OCI-LY1 (cell line): ENCODE data around the gene SPACA4.

ENCODE experiments used
- H2AFZ ChIP-seq: fragments of 200-600 bp; sonication (generic), shearing (Covaris generic); 2 replicates; pipeline ENCODE4 v1.6.0; 2014; ENCODE audit warnings: antibody characterized with exemption, mild to moderate bottlenecking, low read length
- H3F3A ChIP-seq: fragments of 200-600 bp; sonication (generic), shearing (Covaris generic); 2 replicates; pipeline ENCODE4 v1.6.0; 2014; ENCODE audit warnings: mild to moderate bottlenecking, antibody characterized with exemption, low read length, moderate library complexity; ENCODE audit not compliant: insufficient read depth
- H3K27ac ChIP-seq: fragments of 200-600 bp; sonication (generic); 2 replicates; pipeline ENCODE4 v1.5.1; 2014; ENCODE audit warnings: low read length, mixed run types, mild to moderate bottlenecking, low read depth; ENCODE audit not compliant: poor library complexity, severe bottlenecking
- H3K27me3 ChIP-seq: fragments of 200-600 bp; sonication (generic); 2 replicates; pipeline ENCODE4 v1.6.0; 2014; ENCODE audit warnings: antibody characterized with exemption, mild to moderate bottlenecking, low read length, moderate library complexity; ENCODE audit not compliant: insufficient read depth
- H3K36me3 ChIP-seq: fragments of 200-600 bp; sonication (generic); 2 replicates; pipeline ENCODE4 v1.6.1; 2014; ENCODE audit warnings: mild to moderate bottlenecking, antibody characterized with exemption, low read length, moderate library complexity, mixed read lengths; ENCODE audit not compliant: insufficient read depth
- H3K4me1 ChIP-seq: fragments of 200-600 bp; sonication (generic); 2 replicates; pipeline ENCODE4 v1.5.1; 2014; ENCODE audit warnings: mild to moderate bottlenecking, low read length, moderate library complexity; ENCODE audit not compliant: insufficient read depth, severe bottlenecking
- H3K4me2 ChIP-seq: fragments of 200-600 bp; sonication (generic), shearing (Covaris generic); 2 replicates; pipeline ENCODE4 v1.6.1; 2014; ENCODE audit warnings: low read length
- H3K4me3 ChIP-seq: fragments of 200-600 bp; sonication (generic); 2 replicates; pipeline ENCODE4 v1.5.1; 2014; ENCODE audit warnings: low read length, low read depth, mild to moderate bottlenecking, mixed read lengths; ENCODE audit not compliant: poor library complexity, severe bottlenecking
- H3K79me2 ChIP-seq: fragments of 200-600 bp; shearing (Covaris generic); 2 replicates; pipeline ENCODE4 v1.6.1; 2016; ENCODE audit warnings: mixed run types, low read length, mixed read lengths; ENCODE audit not compliant: insufficient read depth
- H3K9ac ChIP-seq: fragments of 200-600 bp; sonication (generic), shearing (Covaris generic); 2 replicates; pipeline ENCODE4 v1.6.1; 2014; ENCODE audit warnings: mild to moderate bottlenecking, low read length, mixed read lengths
- H3K9me2 ChIP-seq: fragments of 200-600 bp; sonication (generic), shearing (Covaris generic); 2 replicates; pipeline ENCODE4 v1.6.1; 2014; ENCODE audit warnings: low read depth, mild to moderate bottlenecking, low read length, mixed read lengths
- H3K9me3 ChIP-seq: fragments of 200-600 bp; shearing (Covaris generic); 2 replicates; pipeline ENCODE4 v1.6.1; 2014; ENCODE audit warnings: low read length, mixed read lengths
- H4K20me1 ChIP-seq: fragments of 200-600 bp; sonication (generic), shearing (Covaris generic); 2 replicates; pipeline ENCODE4 v1.6.0; 2016; ENCODE audit warnings: mild to moderate bottlenecking, low read length; ENCODE audit not compliant: insufficient read depth
- EZH2 ChIP-seq: fragments of 200-600 bp; sonication (generic), shearing (Covaris generic); IDR thresholded peaks from 2 replicates; pipeline ENCODE4 v1.8.0; 2017; ENCODE audit warnings: borderline replicate concordance, mixed run types, mild to moderate bottlenecking, antibody characterized with exemption, low read length, moderate library complexity, mixed read lengths
- TF ChIP-seq, protein P1 (sequence below): fragments of 200-600 bp; sonication (generic), shearing (Covaris generic); IDR thresholded peaks from 2 replicates; pipeline ENCODE4 v1.5.1; 2017; ENCODE audit warnings: mild to moderate bottlenecking, antibody characterized with exemption, low read length, moderate library complexity, mixed read lengths

Gene SPACA4

DNA sequence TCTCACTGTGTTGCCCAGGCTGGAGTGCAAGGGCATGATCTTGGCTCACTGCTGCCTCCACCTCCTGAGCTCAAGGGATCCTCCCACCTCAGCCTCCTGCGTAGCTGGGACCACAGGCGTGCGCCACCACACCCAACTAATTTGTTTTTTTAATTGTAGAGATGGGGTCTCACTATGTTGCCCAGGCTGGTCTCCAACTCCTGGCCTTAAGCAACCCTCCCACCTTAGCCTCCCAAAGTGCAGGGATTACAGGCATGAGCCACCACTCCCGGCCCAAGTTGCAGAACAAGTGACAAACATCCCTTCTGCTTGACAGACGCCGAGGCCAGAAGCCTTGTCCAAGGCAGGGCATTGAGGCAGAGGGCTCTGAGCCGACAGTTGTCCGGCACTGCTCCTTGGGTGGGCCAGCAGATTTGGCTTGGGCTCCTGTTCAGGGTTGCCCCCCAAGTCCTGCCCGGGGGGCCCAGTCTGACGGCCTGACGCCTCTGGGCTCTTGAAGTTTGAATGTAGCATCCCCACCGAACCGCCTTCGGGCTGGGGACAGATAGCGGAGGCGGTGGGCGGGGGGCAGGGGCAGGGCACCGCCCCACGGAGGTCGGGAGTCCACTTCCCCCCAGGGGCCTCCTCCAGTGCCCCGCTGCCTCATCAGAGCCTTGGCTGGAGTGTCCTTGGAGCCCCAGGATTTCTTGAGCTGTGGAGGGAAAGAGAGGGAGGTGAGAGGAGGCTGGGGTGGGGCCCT, 5.7 kb upstream of the SPACA4 start:
- no peaks in the 10 kb centered on the region for H3K9me2 ChIP-seq
- H3K9me3 ChIP-seq = no peaks in the 10 kb centered on the region
- H3K27me3 ChIP-seq = peaks cover 4% of the 10 kb centered on the region; the same call in 1 of the 2 replicates
- H4K20me1 ChIP-seq = no peaks in the 10 kb centered on the region
- H2AFZ ChIP-seq = no peak overlapping the region
- no peak overlapping the region for H3K27ac ChIP-seq
- TF ChIP-seq, protein P1, sequence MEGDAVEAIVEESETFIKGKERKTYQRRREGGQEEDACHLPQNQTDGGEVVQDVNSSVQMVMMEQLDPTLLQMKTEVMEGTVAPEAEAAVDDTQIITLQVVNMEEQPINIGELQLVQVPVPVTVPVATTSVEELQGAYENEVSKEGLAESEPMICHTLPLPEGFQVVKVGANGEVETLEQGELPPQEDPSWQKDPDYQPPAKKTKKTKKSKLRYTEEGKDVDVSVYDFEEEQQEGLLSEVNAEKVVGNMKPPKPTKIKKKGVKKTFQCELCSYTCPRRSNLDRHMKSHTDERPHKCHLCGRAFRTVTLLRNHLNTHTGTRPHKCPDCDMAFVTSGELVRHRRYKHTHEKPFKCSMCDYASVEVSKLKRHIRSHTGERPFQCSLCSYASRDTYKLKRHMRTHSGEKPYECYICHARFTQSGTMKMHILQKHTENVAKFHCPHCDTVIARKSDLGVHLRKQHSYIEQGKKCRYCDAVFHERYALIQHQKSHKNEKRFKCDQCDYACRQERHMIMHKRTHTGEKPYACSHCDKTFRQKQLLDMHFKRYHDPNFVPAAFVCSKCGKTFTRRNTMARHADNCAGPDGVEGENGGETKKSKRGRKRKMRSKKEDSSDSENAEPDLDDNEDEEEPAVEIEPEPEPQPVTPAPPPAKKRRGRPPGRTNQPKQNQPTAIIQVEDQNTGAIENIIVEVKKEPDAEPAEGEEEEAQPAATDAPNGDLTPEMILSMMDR = no peak
- TF ChIP-seq EZH2 = no peak
- H3K4me2 ChIP-seq = no peak overlapping the region
- no peaks in the 10 kb centered on the region; the same call in 1 of the 2 replicates for H3K36me3 ChIP-seq
- no peak overlapping the region for H3K9ac ChIP-seq
- H3F3A ChIP-seq = no peaks in the 10 kb centered on the region
- H3K4me1 ChIP-seq = peaks cover 9% of the 10 kb centered on the region
- no peaks in the 10 kb centered on the region for H3K79me2 ChIP-seq
- H3K4me3 ChIP-seq = no peak overlapping the region

DNA sequence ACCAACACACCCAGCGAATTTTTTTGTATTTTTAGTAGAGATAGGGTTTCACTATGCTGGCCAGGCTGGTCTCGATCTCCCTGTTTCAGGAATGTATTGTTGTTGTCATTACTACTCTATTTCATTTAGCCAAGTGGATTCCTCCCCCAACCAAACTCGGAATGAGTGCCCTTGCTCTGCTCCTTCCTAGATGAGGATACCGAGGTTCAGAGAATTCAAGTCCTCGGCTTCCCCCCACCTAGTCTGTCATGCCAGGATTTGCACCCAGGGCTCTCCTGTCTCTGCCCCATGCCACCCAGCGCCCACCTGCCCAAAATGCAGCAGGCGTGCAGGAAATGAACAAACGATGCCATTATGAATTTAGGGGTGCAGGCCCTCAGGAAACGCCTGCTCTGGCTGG, 3.5 kb upstream of the SPACA4 start:
- H3K4me2 ChIP-seq = no peak overlapping the region

DNA sequence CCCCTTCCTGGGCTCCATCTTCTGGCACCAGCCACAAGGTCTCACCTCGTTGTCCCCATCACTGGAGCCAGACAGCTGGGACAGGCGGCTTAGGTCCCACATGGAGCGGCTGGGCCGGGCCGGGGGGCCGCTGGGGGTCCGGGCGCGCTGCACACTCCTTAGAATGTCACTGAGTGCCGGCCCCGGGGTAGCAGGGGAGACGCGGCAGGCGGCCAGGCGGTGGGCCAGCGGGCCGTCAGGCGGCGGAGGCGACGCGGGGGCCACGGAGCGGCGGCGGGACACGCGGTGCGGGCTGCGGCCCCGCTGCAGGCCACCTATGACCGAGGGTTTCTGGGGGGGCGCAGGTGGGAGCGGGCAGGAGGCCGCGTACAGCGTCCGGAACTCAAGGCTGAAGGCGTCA, 3.1 kb upstream of the SPACA4 start:
- Histone ChIP-seq H3K4me3 (no peak overlapping the region), H3K9me2 (no peaks in the 10 kb centered on the region), H3K4me2 (no peak overlapping the region), H3K36me3 (no peaks in the 10 kb centered on the region; the same call in 1 of the 2 replicates), H3K9ac (no peak overlapping the region), H3K27ac (no peak overlapping the region), H3K27me3 (no peaks in the 10 kb centered on the region; the same call in 1 of the 2 replicates), H3K4me1 (peaks cover under 1% of the 10 kb centered on the region), H3K79me2 (no peaks in the 10 kb centered on the region), H3K9me3 (no peaks in the 10 kb centered on the region), H4K20me1 (no peaks in the 10 kb centered on the region), H3F3A (no peaks in the 10 kb centered on the region), H2AFZ (no peak overlapping the region)
- no peak for TF ChIP-seq EZH2
- TF ChIP-seq, protein P1 = no peak

More for the DNA sequence above, 3.5 kb upstream of the SPACA4 start:
- Histone ChIP-seq H3K79me2 (no peaks in the 10 kb centered on the region), H3K9ac (no peak overlapping the region), H3K4me3 (no peak overlapping the region), H3K9me2 (no peaks in the 10 kb centered on the region), H3K4me1 (no peaks in the 10 kb centered on the region), H3K27me3 (peaks cover 1% of the 10 kb centered on the region; the same call in 1 of the 2 replicates), H3K36me3 (no peaks in the 10 kb centered on the region; the same call in 1 of the 2 replicates), H3K9me3 (no peaks in the 10 kb centered on the region), H3K27ac (no peak overlapping the region), H2AFZ (no peak overlapping the region), H3F3A (no peaks in the 10 kb centered on the region), H4K20me1 (no peaks in the 10 kb centered on the region)
- no peak for TF ChIP-seq EZH2
- TF ChIP-seq, protein P1 = no peak
